Ishikawa (cell line): ENCODE results near the gene SAE1.

Source experiments
- CEBPB ChIP-seq: IDR thresholded peaks from 2 replicates; pipeline ENCODE4 v1.6.1; 2012
- EGR1 ChIP-seq: IDR thresholded peaks from 2 replicates; pipeline ENCODE4 v1.6.1; 2012
- EP300 ChIP-seq: IDR thresholded peaks from 2 replicates; pipeline ENCODE4 v1.6.1; 2012; ENCODE audit warnings: borderline replicate concordance
- REST ChIP-seq: IDR thresholded peaks from 2 replicates; pipeline ENCODE4 v1.6.1; 2012; ENCODE audit warnings: low read depth, mild to moderate bottlenecking
- USF1 ChIP-seq: IDR thresholded peaks from 2 replicates; pipeline ENCODE4 v1.6.1; 2012
- YY1 ChIP-seq: IDR thresholded peaks from 2 replicates; pipeline ENCODE4 v1.6.1; 2012; ENCODE audit warnings: low read depth
- TF ChIP-seq, protein P1 (sequence below): IDR thresholded peaks from 2 replicates; pipeline ENCODE4 v1.6.1; 2012

GRCh38 chr19:47221080-47221841, 90.6 kb downstream of the SAE1 start:
- TF ChIP-seq EGR1 (no peak), CEBPB (no peak), EP300 (no peak), YY1 (no peak), REST (no peak), USF1 (no peak)
- TF ChIP-seq, protein P1, sequence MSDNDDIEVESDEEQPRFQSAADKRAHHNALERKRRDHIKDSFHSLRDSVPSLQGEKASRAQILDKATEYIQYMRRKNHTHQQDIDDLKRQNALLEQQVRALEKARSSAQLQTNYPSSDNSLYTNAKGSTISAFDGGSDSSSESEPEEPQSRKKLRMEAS = no peak
